ENCODE data around the gene SCLT1. TPM values are rescaled to one million over a fixed set of nuclear protein-coding genes. Genes with fewer than 3 reads are reported as not detected.

Gene SCLT1
- total RNA-seq, 1 experiment from 2014 or later: 13.3 TPM

GRCh38 chr4:128951316-128951715, 142.0 kb downstream of the SCLT1 start:
- intact Hi-C loops (cut with micrococcal nuclease): no loop called here
- Histone ChIP-seq H3K4me1 (ENCODE audit: control insufficient read depth in 1 of 2, insufficient read depth in 2 of 2, low read length in 2 of 2) (no peaks in the 10 kb centered on the region), H2AFZ (ENCODE audit: low read depth, low read length, poor library complexity, severe bottlenecking) (no peak overlapping the region), H3K4me2 (ENCODE audit: low read length) (no peak overlapping the region), H3K4me3 (replicated peaks in 1 of 2; ENCODE audit: low read depth in 1 of 2, low read length in 2 of 2) (no peak overlapping the region), H3K9ac (ENCODE audit: low read length) (no peak overlapping the region), H3K9me3 (ENCODE audit: control insufficient read depth in 1 of 2, insufficient read depth in 1 of 2, low read depth in 1 of 2, low read length in 2 of 2) (no peaks in the 10 kb centered on the region), H3K36me3 (ENCODE audit: control insufficient read depth in 1 of 2, insufficient read depth in 2 of 2, low read length in 2 of 2) (no peaks in the 10 kb centered on the region), H3K27ac (ENCODE audit: low read depth, low read length) (no peak overlapping the region), H4K20me1 (ENCODE audit: insufficient read depth) (no peaks in the 10 kb centered on the region), H3K9me2 (ENCODE audit: insufficient read depth) (no peaks in the 10 kb centered on the region), H3K79me2 (ENCODE audit: insufficient read depth, low read length) (no peaks in the 10 kb centered on the region), H3K27me3 (ENCODE audit: insufficient read depth, low read length) (no peaks in the 10 kb centered on the region)
- no TSS peak for BruUV-seq (replicated peaks)
- no peak for ATAC-seq
- DNase-seq (ENCODE audit: low read depth, low spot score): no peak
- TF ChIP-seq SP1 (IDR thresholded peaks at IDR 0.05; ENCODE audit: low read depth): no peak
- no peak for TF ChIP-seq ELF1 (IDR thresholded peaks at IDR 0.05; ENCODE audit: borderline replicate concordance, low read depth)
- TF ChIP-seq JUND (IDR thresholded peaks at IDR 0.05): no peak
- TF ChIP-seq POLR2AphosphoS5 (IDR thresholded peaks at IDR 0.05; ENCODE audit: low read depth, low read length): no peak
- no peak for TF ChIP-seq EZH2phosphoT487 (IDR thresholded peaks at IDR 0.05; ENCODE audit: borderline replicate concordance)
- TF ChIP-seq ZBTB33 (IDR thresholded peaks at IDR 0.05; ENCODE audit: extremely low read depth, insufficient replicate concordance, low read length): no peak
- TF ChIP-seq EZH2 (IDR thresholded peaks at IDR 0.05): no peak
- no peak for TF ChIP-seq POLR2A (IDR thresholded peaks at IDR 0.05; ENCODE audit: borderline replicate concordance, extremely low read depth, insufficient read depth, insufficient read length)
- TF ChIP-seq TCF7L2 (IDR thresholded peaks at IDR 0.05; ENCODE audit: borderline replicate concordance, extremely low read depth, insufficient read depth, insufficient read length): no peak
- ChIA-PET CTCF (no interaction called here), RAD21 (ENCODE audit: low non-redundant PET in 1 of 2, low total read pairs in 2 of 2, uncharacterized antibody in 2 of 2, unreplicated experiment in 2 of 2) (no interaction called here), POLR2A (no interaction called here)

GRCh38 chr4:128950796-128951195, 142.5 kb downstream of the SCLT1 start:
- Histone ChIP-seq H3K36me3 (ENCODE audit: control insufficient read depth in 1 of 2, insufficient read depth in 2 of 2, low read length in 2 of 2) (no peaks in the 10 kb centered on the region), H3K9ac (ENCODE audit: low read length) (no peak overlapping the region), H3K9me2 (ENCODE audit: insufficient read depth) (no peaks in the 10 kb centered on the region), H3K4me2 (ENCODE audit: low read length) (no peak overlapping the region), H2AFZ (ENCODE audit: low read depth, low read length, poor library complexity, severe bottlenecking) (no peak overlapping the region), H3K4me3 (replicated peaks in 1 of 2; ENCODE audit: low read depth in 1 of 2, low read length in 2 of 2) (no peak overlapping the region), H3K79me2 (ENCODE audit: insufficient read depth, low read length) (no peaks in the 10 kb centered on the region), H3K4me1 (ENCODE audit: control insufficient read depth in 1 of 2, insufficient read depth in 2 of 2, low read length in 2 of 2) (no peaks in the 10 kb centered on the region), H4K20me1 (ENCODE audit: insufficient read depth) (no peaks in the 10 kb centered on the region), H3K27me3 (ENCODE audit: insufficient read depth, low read length) (no peaks in the 10 kb centered on the region), H3K27ac (ENCODE audit: low read depth, low read length) (no peak overlapping the region), H3K9me3 (ENCODE audit: control insufficient read depth in 1 of 2, insufficient read depth in 1 of 2, low read depth in 1 of 2, low read length in 2 of 2) (no peaks in the 10 kb centered on the region)
- ChIA-PET POLR2A (no interaction called here), CTCF (no interaction called here), RAD21 (ENCODE audit: low non-redundant PET in 1 of 2, low total read pairs in 2 of 2, uncharacterized antibody in 2 of 2, unreplicated experiment in 2 of 2) (no interaction called here)
- DNase-seq (ENCODE audit: low read depth, low spot score): no peak
- TF ChIP-seq CBX3 (IDR thresholded peaks at IDR 0.05; ENCODE audit: low read depth) (no peak), CTCF (IDR thresholded peaks at IDR 0.05 in 2 of 3, conservative IDR thresholded peaks at IDR 0.05 in 1 of 3; ENCODE audit: borderline replicate concordance in 1 of 3, insufficient read depth in 1 of 3, low read depth in 2 of 3, low read length in 2 of 3) (no peak), JUND (IDR thresholded peaks at IDR 0.05) (no peak), FOSL1 (IDR thresholded peaks at IDR 0.05; ENCODE audit: low read depth) (no peak), EZH2phosphoT487 (IDR thresholded peaks at IDR 0.05; ENCODE audit: borderline replicate concordance) (no peak), EZH2 (IDR thresholded peaks at IDR 0.05) (no peak), MAX (IDR thresholded peaks at IDR 0.05) (no peak)
- ATAC-seq: no peak
- intact Hi-C loops (cut with micrococcal nuclease): no loop called here
- BruUV-seq (replicated peaks): no TSS peak

Measured in HCT116 (cell line).